OCI-LY7 (cell line): ENCODE results near the gene RAET1L. TPM values are rescaled to one million over a fixed set of nuclear protein-coding genes. Genes with fewer than 3 reads are reported as not detected.
A peak's percentile ranks its signal among the peaks of the same experiment; 100 is the strongest.

ENCODE experiments used
- BruUV-seq: library from RNA; stranded (reverse); fragments of 400-500 nt; replicated peaks from 2 replicates; lab custom pipeline; 2021; lab: Mats Ljungman, UMichigan
- CTCF ChIA-PET: fragments of 300-600 bp; sonication (Branson Sonifier 250); formaldehyde crosslinking; loops from one replicate; lab custom pipeline; 2022; ENCODE audit warnings: antibody characterized with exemption; ENCODE audit not compliant: unreplicated experiment; lab: Charles Lee
- POLR2A ChIA-PET: fragments of 300-600 bp; sonication (Branson Sonifier 250); formaldehyde crosslinking; loops from one replicate; lab custom pipeline; 2022; ENCODE audit warnings: antibody characterized with exemption; lab: Charles Lee
- DNase-seq: peaks from one replicate; pipeline ENCODE4 v3.0.0-alpha.2; 2015; ENCODE audit warnings: low spot score
- H2AFZ ChIP-seq: fragments of 200-600 bp; sonication (generic), shearing (Covaris generic); 2 replicates; pipeline ENCODE4 v1.6.1; 2014; ENCODE audit warnings: mild to moderate bottlenecking, antibody characterized with exemption, low read length, moderate library complexity
- H3K27ac ChIP-seq: fragments of 200-600 bp; sonication (generic); 2 replicates; pipeline ENCODE4 v1.5.1; 2014; ENCODE audit warnings: mixed run types, low read depth, mild to moderate bottlenecking, moderate library complexity, low read length, inconsistent platforms; ENCODE audit not compliant: poor library complexity, severe bottlenecking
- H3K36me3 ChIP-seq: fragments of 200-600 bp; sonication (generic); 2 replicates; pipeline ENCODE4 v1.6.1; 2014; ENCODE audit warnings: mild to moderate bottlenecking, antibody characterized with exemption, low read length, moderate library complexity, mixed read lengths; ENCODE audit not compliant: insufficient read depth
- H3K4me1 ChIP-seq: fragments of 200-600 bp; sonication (generic); 2 replicates; pipeline ENCODE4 v1.5.1; 2014; ENCODE audit warnings: mild to moderate bottlenecking, low read length; ENCODE audit not compliant: insufficient read depth, poor library complexity, severe bottlenecking
- H3K4me2 ChIP-seq: fragments of 200-600 bp; sonication (generic); 2 replicates; pipeline ENCODE4 v1.6.1; 2014; ENCODE audit warnings: mild to moderate bottlenecking, low read length
- H3K4me3 ChIP-seq: fragments of 200-600 bp; sonication (generic); 2 replicates; pipeline ENCODE4 v1.5.1; 2014; ENCODE audit warnings: mild to moderate bottlenecking, low read depth, low read length; ENCODE audit not compliant: poor library complexity, severe bottlenecking
- H3K79me2 ChIP-seq: fragments of 200-600 bp; sonication (generic); 2 replicates; pipeline ENCODE4 v1.6.1; 2016; ENCODE audit warnings: low read depth, mild to moderate bottlenecking, low read length, moderate library complexity, mixed read lengths; ENCODE audit not compliant: insufficient read depth
- H3K9me2 ChIP-seq: fragments of 200-600 bp; sonication (generic); 2 replicates; pipeline ENCODE4 v1.6.1; 2016; ENCODE audit warnings: mild to moderate bottlenecking, low read length, mixed read lengths; ENCODE audit not compliant: insufficient read depth
- H3K9me3 ChIP-seq: fragments of 200-600 bp; sonication (generic); 2 replicates; pipeline ENCODE4 v1.6.1; 2014; ENCODE audit warnings: mild to moderate bottlenecking, mixed run types, low read length, mixed read lengths
- H4K20me1 ChIP-seq: fragments of 200-600 bp; sonication (generic); 2 replicates; pipeline ENCODE4 v1.6.1; 2014; ENCODE audit warnings: mild to moderate bottlenecking, antibody characterized with exemption, low read length, moderate library complexity, mixed read lengths; ENCODE audit not compliant: insufficient read depth
- CTCF ChIP-seq: fragments of 200-600 bp; sonication (generic); conservative IDR thresholded peaks from 2 replicates; pipeline ENCODE4 v1.5.1; 2014; ENCODE audit warnings: mild to moderate bottlenecking, antibody characterized with exemption, low read length, moderate library complexity, mixed read lengths
- EZH2phosphoT487 ChIP-seq: fragments of 200-600 bp; sonication (generic); IDR thresholded peaks from 2 replicates; pipeline ENCODE4 v1.6.1; 2018; ENCODE audit warnings: low read depth, borderline replicate concordance, mild to moderate bottlenecking, mixed run types, antibody characterized with exemption, low read length, moderate library complexity, mixed read lengths
- intact Hi-C: fragments of 100-400 bp; cut with micrococcal nuclease; formaldehyde crosslinking; loops from one replicate; pipeline ENCODE4 v1.10.0; 2022; ENCODE audit not compliant: unreplicated experiment
- total RNA-seq, 2 experiments: library from RNA; depleted of rRNA in 1 of 2; stranded (reverse); fragments of >200 nt in 1 of 2; shearing (Covaris generic) in 1 of 2; gene quantifications; 2 replicates each; pipeline ENCODE4 v1.2.3, GENCODE V29; 2014 to 2022

Gene RAET1L
- total RNA-seq, 2 experiments from 2014 or later, result not detected

DNA sequence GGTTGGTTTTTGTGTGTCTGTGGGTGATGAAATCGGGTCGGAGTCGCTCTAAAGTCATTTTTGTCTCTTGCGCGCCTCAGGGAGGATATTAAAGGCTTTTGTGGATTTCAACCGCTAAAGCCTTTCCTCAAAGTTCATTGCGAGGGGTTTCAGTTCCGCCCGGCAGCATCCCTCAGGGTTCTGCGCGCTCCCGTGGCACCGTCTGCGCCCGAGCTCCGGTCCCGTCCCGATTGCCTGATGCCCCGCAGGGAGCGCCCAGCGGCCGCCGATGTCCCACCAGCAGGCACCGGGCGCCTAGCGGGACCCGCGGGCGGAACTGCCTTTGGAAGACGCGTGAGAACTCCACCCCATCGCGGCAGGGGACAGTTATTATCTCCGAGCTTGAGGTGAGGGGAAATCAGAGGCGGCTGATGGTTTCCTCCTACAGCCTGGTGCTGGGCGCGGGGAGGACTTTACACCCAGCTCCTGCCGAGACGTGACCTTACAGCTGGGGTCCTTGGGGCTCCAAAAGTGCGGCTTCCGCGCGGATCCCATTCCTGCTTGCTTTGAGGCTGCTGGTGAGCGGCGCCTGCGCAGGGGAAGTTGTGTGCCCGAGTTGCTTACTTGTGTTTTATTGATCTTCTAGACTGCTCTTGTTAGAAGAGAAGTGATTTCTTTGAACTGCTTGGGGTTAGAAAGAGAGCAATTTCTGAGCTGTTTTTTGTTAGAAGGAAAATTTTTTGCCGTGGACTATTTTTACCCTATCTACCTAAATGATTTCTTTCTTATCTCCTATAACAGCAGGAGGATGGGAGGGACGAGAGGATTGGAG lies 34.5 kb downstream of the RAET1L start:
- Histone ChIP-seq H3K9me2 (no peaks in the 10 kb centered on the region), H3K27ac (no peak overlapping the region), H3K36me3 (no peaks in the 10 kb centered on the region), H3K4me2 (peak overlapping the region; percentile 43), H2AFZ (no peak overlapping the region), H3K79me2 (no peaks in the 10 kb centered on the region), H4K20me1 (peaks cover 5% of the 10 kb centered on the region), H3K4me3 (peak overlapping the region; percentile 22), H3K4me1 (peaks cover 12% of the 10 kb centered on the region), H3K9me3 (no peaks in the 10 kb centered on the region)
- DNase-seq, result peak; percentile 29
- no TSS peak for BruUV-seq
- CTCF ChIA-PET, result no interaction called here
- POLR2A ChIA-PET, result interaction anchor here (0.6 to 1.1 kb wide), 3 partner anchors 61 to 1718 kb away, joined by 3 read pairs; no protein-coding TSS in a partner anchor
- intact Hi-C loops, result no loop called here
- TF ChIP-seq EZH2phosphoT487 (no peak; the same call in 1 of the 2 replicates), CTCF (no peak)

DNA sequence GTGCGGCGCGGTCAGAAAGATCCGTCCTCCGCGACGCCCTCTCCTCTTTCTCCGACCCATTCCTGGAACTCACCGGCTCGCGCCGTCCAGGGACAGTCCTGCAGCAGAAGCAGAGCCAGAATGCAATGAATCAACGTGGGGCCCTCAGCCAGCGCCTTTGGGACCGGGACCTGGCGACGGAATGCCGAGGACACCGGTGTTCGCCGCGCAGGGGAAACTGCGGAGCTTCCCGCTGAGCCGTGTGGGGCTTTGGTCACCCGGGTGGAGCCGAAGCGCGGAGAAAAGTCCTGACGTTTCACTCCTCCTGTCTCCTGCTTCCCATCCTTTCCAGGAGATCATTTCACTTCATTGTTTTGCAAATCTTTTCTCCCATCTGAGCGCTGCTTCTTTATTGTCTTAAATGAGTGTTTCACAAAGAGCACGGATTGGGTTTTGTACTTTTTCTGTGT lies 35.1 kb downstream of the RAET1L start:
- H3K4me3 ChIP-seq, result peak overlapping the region; percentile 22
- no peaks in the 10 kb centered on the region for H3K36me3 ChIP-seq
- DNase-seq, result no peak
- no peak overlapping the region for H2AFZ ChIP-seq
- intact Hi-C loops, result no loop called here
- peaks cover 5% of the 10 kb centered on the region for H4K20me1 ChIP-seq
- POLR2A ChIA-PET, result interaction anchor here (0.6 to 1.1 kb wide), 2 partner anchors 62 to 1718 kb away, joined by 3 read pairs; no protein-coding TSS in a partner anchor
- no peaks in the 10 kb centered on the region for H3K9me3 ChIP-seq
- H3K4me2 ChIP-seq, result peak overlapping the region; percentile 43
- CTCF ChIA-PET, result no interaction called here
- no peaks in the 10 kb centered on the region for H3K9me2 ChIP-seq
- H3K27ac ChIP-seq, result no peak overlapping the region
- TF ChIP-seq EZH2phosphoT487 (no peak), CTCF (no peak)
- BruUV-seq, result no TSS peak
- no peaks in the 10 kb centered on the region for H3K79me2 ChIP-seq
- peaks cover 12% of the 10 kb centered on the region for H3K4me1 ChIP-seq
